ENCODE measurements around the gene KIAA2012.
A peak's percentile ranks its signal among the peaks of the same experiment; 100 is the strongest.

KIAA2012 gene

DNA sequence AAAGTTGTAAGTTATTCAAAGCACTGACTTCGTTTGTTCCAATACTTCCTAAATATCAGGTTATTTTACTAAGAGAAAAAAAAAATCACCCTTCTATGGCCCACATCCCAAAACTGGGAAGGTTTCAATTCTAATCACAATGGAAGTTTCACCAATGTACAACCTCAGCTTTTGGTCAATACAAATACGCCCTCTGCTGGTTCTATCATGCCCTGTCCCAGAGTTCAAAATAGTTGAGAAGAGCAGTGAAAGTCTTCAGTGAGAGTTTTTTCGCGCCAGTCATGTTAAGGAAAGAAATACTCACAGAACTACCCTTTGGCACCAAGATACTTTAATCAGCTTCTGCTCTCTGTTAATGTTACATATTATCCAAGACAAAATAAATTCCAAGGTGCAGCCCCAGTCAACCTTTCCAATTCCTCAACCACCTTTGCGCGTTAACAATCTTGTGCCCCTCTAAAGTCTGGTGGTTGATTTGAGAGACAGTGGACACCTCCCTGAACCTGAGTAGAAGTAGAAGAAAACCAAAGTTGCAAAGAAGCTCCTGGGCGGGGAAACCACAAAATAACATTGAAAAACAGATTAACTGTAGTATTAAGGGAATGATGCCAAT lies 105.4 kb downstream of the KIAA2012 start:
- Histone ChIP-seq H3K4me3 (ENCODE audit: low read depth, low read length) (no peak overlapping the region), H3K9me3 (ENCODE audit: severe bottlenecking) (no peaks in the 10 kb centered on the region), H3K27me3 (ENCODE audit: insufficient read depth, low read depth, severe bottlenecking) (no peaks in the 10 kb centered on the region), H3K27ac (no peak overlapping the region), H3K36me3 (no peaks in the 10 kb centered on the region)
- peak; percentile 57 for DNase-seq
- TF ChIP-seq, protein P1, sequence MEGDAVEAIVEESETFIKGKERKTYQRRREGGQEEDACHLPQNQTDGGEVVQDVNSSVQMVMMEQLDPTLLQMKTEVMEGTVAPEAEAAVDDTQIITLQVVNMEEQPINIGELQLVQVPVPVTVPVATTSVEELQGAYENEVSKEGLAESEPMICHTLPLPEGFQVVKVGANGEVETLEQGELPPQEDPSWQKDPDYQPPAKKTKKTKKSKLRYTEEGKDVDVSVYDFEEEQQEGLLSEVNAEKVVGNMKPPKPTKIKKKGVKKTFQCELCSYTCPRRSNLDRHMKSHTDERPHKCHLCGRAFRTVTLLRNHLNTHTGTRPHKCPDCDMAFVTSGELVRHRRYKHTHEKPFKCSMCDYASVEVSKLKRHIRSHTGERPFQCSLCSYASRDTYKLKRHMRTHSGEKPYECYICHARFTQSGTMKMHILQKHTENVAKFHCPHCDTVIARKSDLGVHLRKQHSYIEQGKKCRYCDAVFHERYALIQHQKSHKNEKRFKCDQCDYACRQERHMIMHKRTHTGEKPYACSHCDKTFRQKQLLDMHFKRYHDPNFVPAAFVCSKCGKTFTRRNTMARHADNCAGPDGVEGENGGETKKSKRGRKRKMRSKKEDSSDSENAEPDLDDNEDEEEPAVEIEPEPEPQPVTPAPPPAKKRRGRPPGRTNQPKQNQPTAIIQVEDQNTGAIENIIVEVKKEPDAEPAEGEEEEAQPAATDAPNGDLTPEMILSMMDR (IDR thresholded peaks at IDR 0.05; ENCODE audit: low read depth, low read length), result peak; percentile 57

DNA sequence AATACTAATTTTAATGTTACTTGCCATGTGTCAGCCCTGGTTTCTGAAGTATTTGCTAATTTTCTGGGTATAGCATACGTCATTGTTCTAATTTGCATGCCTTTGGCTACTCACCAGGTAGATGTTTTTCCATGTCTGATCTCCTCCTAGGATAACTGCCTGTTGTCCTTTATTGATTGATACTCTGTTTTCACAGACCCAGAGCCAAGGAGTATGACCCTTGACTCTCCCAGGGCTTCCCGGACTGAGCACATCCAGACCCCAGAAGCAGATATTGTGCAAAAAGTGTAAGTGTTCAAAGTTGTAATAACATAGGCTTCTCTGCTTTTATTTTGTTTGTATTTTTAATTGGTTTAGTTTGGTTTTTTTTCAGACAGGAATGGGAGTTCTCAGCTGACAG lies 111.5 kb downstream of the KIAA2012 start:
- no peak for DNase-seq
- peak overlapping the region; percentile 9; the same call in 1 of the 2 replicates for H3K27ac ChIP-seq

DNA sequence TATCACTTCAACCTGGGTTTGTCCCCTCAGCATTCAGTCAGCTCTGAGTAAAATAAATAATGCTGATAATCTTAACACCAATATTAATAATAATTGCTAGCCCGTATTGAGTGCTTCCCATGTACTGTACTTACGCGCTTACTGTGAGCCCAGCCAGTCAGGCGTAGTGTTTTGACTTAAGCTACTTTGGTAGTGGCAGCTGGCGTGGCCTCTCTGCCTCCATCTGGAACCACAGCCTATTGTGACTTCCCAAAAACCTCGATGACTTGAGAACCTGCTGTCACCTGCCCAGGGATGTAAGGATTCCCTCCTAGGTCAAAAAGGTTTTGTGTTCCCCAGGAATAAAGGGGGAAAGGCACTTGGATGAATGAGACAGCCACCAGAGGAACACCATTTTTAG lies 112.1 kb downstream of the KIAA2012 start:
- peak; percentile 62 for DNase-seq
- Histone ChIP-seq H3K27me3 (ENCODE audit: insufficient read depth, low read depth, severe bottlenecking) (no peaks in the 10 kb centered on the region), H3K27ac (peak overlapping the region; percentile 9; the same call in 1 of the 2 replicates), H3K36me3 (no peaks in the 10 kb centered on the region), H3K4me3 (ENCODE audit: low read depth, low read length) (no peak overlapping the region), H3K9me3 (ENCODE audit: severe bottlenecking) (no peaks in the 10 kb centered on the region)
- TF ChIP-seq, protein P1 (IDR thresholded peaks at IDR 0.05; ENCODE audit: low read depth, low read length), result no peak

More for the DNA sequence above, 111.5 kb downstream of the KIAA2012 start:
- Histone ChIP-seq H3K9me3 (ENCODE audit: severe bottlenecking) (no peaks in the 10 kb centered on the region), H3K27me3 (ENCODE audit: insufficient read depth, low read depth, severe bottlenecking) (no peaks in the 10 kb centered on the region), H3K36me3 (no peaks in the 10 kb centered on the region), H3K4me3 (ENCODE audit: low read depth, low read length) (no peak overlapping the region)
- TF ChIP-seq, protein P1 (IDR thresholded peaks at IDR 0.05; ENCODE audit: low read depth, low read length), result no peak

DNA sequence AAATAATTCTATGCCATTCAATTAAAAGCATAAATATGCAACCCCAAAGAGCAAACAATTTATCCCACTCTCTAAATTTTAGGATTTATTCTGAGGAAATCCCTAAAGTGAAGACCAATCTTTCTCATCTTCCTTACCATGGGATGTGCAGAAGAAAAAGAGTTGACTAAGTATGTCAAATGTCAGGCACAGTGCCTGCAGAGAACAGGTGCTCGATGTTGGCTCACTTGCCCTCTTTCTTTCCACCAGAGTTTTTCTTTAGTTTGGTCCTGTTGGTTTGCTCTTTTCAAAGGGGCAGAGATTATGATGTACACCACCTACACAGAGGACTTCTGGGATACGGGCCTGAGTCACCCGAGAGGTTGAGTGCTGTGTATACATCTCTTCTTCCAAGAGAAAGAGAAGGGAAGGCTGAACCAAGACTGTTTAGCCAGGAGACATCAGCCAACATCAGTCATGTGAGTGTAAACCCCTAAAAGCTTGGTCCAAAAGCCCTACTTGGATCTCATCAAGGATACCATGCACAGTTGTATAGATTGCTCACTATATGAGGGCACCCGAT lies 113.7 kb downstream of the KIAA2012 start:
- no peaks in the 10 kb centered on the region for H3K27me3 ChIP-seq (ENCODE audit: insufficient read depth, low read depth, severe bottlenecking)
- H3K9me3 ChIP-seq (ENCODE audit: severe bottlenecking), result no peaks in the 10 kb centered on the region
- TF ChIP-seq, protein P1 (IDR thresholded peaks at IDR 0.05; ENCODE audit: low read depth, low read length), result no peak
- no peak overlapping the region for H3K27ac ChIP-seq
- H3K4me3 ChIP-seq (ENCODE audit: low read depth, low read length), result no peak overlapping the region
- DNase-seq, result no peak
- no peaks in the 10 kb centered on the region for H3K36me3 ChIP-seq

DNA sequence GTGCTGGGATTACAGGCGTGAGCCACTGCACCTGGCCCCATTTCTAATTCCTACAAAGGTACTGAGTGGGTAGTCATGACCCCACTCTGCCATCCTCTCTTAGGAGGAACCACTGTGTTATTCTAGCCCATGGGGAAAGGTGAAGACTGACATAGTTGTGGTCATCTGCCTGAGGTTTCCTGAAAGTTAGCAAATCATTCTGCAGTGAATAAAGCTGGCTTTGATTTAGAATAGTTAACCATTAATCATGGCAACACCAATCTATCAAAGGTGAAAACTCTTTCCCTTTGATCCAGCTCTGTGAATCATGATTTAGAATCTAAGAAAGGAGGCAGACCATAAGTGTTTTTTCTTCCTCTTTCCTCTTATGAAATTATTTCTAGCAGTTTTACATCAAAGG lies 114.5 kb downstream of the KIAA2012 start:
- TF ChIP-seq, protein P1 (IDR thresholded peaks at IDR 0.05; ENCODE audit: low read depth, low read length), result no peak
- H3K9me3 ChIP-seq (ENCODE audit: severe bottlenecking), result no peaks in the 10 kb centered on the region
- no peaks in the 10 kb centered on the region for H3K27me3 ChIP-seq (ENCODE audit: insufficient read depth, low read depth, severe bottlenecking)
- H3K4me3 ChIP-seq (ENCODE audit: low read depth, low read length), result no peak overlapping the region
- H3K36me3 ChIP-seq, result no peaks in the 10 kb centered on the region
- DNase-seq, result no peak
- H3K27ac ChIP-seq, result no peak overlapping the region

DNA sequence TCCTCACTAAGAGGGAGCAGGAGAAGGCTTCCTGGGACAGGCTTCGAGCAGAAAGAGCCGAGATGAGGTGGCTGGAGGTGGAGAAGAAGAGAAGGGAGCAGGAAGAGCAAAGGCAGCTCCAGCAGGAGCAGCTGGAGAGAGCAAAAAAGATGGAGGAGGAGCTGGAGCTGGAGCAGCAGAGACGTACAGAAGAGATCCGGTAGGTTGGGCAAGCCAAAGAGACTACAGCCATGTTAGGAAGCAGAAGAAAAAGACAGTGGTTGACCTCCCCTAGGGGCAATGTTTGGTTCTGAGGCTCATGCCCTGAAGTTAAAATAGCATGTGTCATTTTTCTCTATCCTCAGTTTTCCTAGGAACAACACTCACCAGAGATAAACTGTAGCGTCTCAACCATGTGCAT lies 120.2 kb downstream of the KIAA2012 start:
- no peak overlapping the region for H3K4me3 ChIP-seq (ENCODE audit: low read depth, low read length)
- H3K27ac ChIP-seq, result no peak overlapping the region
- no peak for DNase-seq
- H3K9me3 ChIP-seq (ENCODE audit: severe bottlenecking), result no peaks in the 10 kb centered on the region
- no peaks in the 10 kb centered on the region for H3K36me3 ChIP-seq
- H3K27me3 ChIP-seq (ENCODE audit: insufficient read depth, low read depth, severe bottlenecking), result no peaks in the 10 kb centered on the region
- TF ChIP-seq, protein P1 (IDR thresholded peaks at IDR 0.05; ENCODE audit: low read depth, low read length), result no peak
